ENCODE data around the gene FAM240A.

FAM240A gene

DNA sequence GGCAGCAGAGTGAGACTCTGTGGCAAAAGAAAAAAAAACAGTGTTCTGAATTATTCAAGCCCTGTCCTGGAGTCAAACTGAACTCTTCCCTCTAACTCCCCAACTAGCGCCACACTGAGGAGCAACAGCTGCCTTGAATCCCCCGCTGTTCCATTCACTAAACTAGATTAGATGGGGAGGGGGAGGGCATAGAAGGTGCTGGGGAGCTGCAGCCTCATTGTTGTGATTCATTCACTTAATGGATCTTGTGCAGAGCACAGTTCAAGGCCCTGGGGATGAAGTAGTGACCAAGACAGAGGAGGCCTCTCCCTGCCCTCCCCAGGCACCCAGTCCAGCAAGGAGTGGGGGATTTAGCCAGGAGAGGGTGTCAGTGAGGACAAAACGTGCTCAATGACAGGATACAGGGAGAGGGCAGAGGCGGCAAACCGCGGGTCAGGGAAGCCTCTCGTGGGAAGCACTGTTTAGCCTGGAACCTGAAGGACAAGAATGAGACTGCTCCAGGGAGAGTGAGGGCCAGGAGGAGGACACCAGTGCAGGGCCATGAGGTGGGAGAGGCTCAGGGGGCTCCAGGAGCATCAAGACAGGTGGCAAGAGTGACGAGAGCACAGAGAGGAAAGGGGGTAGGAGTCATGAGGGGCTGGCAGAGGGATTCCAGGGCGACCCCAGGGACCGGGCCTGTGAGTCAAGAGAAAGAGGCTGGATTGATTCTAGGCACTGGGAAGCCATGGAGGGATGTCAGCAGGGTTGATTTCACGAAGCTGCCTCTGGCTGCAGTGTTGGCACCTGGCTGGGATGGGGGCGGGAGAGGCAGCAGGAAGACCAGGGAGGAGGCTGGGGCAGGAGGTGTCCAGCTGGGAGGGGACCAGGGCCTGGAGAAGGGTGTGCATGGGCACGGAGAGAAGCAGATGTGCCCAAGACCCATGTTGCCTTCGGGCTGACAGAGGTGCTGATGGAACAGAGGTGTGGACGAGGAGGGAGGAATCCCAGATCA lies 49.7 kb downstream of the FAM240A start:
- Histone ChIP-seq H3K4me3 (ENCODE audit: low read length) (no peak overlapping the region), H3K27me3 (ENCODE audit: control insufficient read depth, insufficient read depth, low read length) (no peaks in the 10 kb centered on the region), H3K27ac (ENCODE audit: low read length) (no peak overlapping the region), H3K9me3 (ENCODE audit: control insufficient read depth, insufficient read depth, low read length) (no peaks in the 10 kb centered on the region), H3K36me3 (ENCODE audit: control insufficient read depth, insufficient read depth, low read length) (no peaks in the 10 kb centered on the region), H3K4me1 (ENCODE audit: control insufficient read depth, insufficient read depth, low read length) (peaks cover 16% of the 10 kb centered on the region)
- no CpG with 5 or more reads among the region's 15 CpGs for WGBS (ENCODE audit: insufficient coverage, insufficient read length)
- no peak for DNase-seq (ENCODE audit: low read depth, low spot score)

DNA sequence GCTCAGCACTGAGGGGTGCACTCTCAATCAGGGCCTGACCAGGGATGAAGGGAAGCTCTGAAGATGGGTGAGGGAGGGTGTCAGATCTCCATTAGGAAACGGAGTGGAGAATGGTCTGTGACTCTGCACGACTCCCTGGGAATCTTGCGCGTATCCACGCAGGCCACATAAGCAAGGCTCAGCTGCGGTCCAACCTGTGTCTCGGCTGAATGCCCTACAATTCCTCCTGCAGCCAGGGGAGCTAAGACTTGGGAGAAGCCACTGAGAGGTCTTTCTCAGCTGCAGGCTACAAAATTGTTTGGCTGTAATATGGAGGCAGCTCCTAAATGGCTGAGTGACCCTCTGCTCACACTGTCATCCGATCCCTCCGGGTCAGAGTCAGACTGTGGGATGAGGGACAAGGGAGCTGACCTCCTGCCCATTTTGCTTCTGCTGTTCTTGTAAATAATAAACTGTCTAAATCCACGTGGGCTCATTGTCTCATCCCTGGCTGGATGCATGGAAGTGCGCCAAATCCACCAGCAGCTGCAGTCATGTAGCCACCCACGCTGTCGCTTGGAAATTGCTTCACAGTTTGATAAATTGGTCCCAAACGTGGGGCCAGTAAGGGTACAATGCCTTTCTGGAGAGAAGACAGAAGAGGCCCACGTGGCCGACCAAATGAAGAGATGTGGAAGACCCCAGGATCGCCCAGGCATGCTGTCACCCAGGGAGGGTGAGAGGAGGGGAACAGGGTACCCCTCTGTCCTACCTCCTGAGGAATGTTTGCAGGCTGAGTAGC lies 50.6 kb downstream of the FAM240A start:
- no peak for DNase-seq (ENCODE audit: low read depth, low spot score)
- WGBS (ENCODE audit: insufficient coverage, insufficient read length) = no CpG with 5 or more reads among the region's 17 CpGs
- Histone ChIP-seq H3K27ac (ENCODE audit: low read length) (no peak overlapping the region), H3K4me3 (ENCODE audit: low read length) (no peak overlapping the region), H3K27me3 (ENCODE audit: control insufficient read depth, insufficient read depth, low read length) (no peaks in the 10 kb centered on the region), H3K36me3 (ENCODE audit: control insufficient read depth, insufficient read depth, low read length) (no peaks in the 10 kb centered on the region), H3K4me1 (ENCODE audit: control insufficient read depth, insufficient read depth, low read length) (peaks cover 16% of the 10 kb centered on the region), H3K9me3 (ENCODE audit: control insufficient read depth, insufficient read depth, low read length) (no peaks in the 10 kb centered on the region)

DNA sequence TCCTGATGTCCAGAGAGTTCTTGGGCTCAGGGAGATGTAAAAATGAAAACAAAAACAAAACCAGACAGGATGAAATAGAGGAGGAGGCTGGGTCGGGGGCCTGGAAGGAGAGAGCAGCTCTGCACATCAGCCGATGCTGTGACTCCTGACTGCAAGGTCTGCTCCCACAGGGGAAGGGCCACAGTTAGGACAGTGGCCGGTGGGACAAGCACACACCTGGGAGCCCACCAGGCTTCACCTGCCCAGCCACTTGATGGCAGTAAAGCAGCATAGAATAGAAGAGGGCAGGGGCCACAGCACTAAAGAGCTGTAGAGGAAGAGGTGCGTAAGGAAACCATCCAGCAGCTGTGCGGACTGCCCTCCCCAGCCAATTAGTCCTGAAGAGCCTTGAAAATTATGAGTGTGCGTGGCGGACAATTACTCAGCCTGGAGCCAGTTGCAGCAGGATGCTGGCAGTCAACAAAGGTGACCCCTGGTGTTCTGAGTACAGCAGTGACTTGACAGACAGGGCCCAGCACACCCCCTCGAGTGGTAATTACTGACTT lies 51.3 kb downstream of the FAM240A start:
- Histone ChIP-seq H3K27me3 (ENCODE audit: control insufficient read depth, insufficient read depth, low read length) (no peaks in the 10 kb centered on the region), H3K4me3 (ENCODE audit: low read length) (no peak overlapping the region), H3K4me1 (ENCODE audit: control insufficient read depth, insufficient read depth, low read length) (peaks cover 16% of the 10 kb centered on the region), H3K36me3 (ENCODE audit: control insufficient read depth, insufficient read depth, low read length) (no peaks in the 10 kb centered on the region), H3K9me3 (ENCODE audit: control insufficient read depth, insufficient read depth, low read length) (no peaks in the 10 kb centered on the region), H3K27ac (ENCODE audit: low read length) (no peak overlapping the region)
- no CpG with 5 or more reads among the region's 8 CpGs for WGBS (ENCODE audit: insufficient coverage, insufficient read length)
- DNase-seq (ENCODE audit: low read depth, low spot score) = no peak

DNA sequence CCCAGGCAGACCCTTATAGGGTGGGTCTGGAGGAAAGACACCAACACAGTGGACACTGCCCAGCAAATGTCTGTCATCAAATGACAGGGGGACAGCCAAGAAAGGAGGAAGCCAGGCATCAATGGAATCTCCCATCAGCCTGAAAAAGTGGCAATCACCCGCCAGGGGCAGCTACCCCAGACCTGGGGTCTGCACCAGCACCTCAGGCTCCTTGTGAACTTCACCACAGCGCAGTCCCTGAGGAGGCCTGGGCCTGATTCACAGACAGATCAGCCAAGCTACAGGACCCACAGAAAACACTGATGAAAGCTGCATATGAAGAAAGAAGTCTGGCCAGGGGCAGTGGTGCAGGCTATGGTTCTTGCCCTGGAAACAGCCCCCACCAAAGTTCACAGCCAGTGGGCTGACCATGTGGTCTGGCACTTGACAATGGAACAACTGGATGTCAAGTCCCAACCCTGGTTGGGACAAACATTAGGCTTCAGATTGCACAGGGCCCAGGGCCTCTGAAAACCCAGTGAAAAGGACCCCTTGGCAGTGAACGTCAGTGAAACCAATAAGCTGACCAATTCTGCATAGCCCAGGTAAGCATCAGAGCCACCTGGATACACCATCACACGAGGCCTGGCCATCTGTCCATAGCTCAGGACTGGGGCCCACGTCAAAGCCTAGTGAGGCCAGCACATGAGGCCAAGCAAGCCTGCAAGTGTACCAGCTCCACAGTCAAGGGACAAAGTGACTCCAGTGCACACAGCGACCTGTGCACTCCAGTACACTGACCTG lies 52.1 kb downstream of the FAM240A start:
- no peaks in the 10 kb centered on the region for H3K27me3 ChIP-seq (ENCODE audit: control insufficient read depth, insufficient read depth, low read length)
- no peak overlapping the region for H3K4me3 ChIP-seq (ENCODE audit: low read length)
- no CpG with 5 or more reads among the region's 6 CpGs for WGBS (ENCODE audit: insufficient coverage, insufficient read length)
- H3K27ac ChIP-seq (ENCODE audit: low read length) = no peak overlapping the region
- H3K9me3 ChIP-seq (ENCODE audit: control insufficient read depth, insufficient read depth, low read length) = no peaks in the 10 kb centered on the region
- no peaks in the 10 kb centered on the region for H3K36me3 ChIP-seq (ENCODE audit: control insufficient read depth, insufficient read depth, low read length)
- DNase-seq (ENCODE audit: low read depth, low spot score) = no peak
- H3K4me1 ChIP-seq (ENCODE audit: control insufficient read depth, insufficient read depth, low read length) = peaks cover 15% of the 10 kb centered on the region

DNA sequence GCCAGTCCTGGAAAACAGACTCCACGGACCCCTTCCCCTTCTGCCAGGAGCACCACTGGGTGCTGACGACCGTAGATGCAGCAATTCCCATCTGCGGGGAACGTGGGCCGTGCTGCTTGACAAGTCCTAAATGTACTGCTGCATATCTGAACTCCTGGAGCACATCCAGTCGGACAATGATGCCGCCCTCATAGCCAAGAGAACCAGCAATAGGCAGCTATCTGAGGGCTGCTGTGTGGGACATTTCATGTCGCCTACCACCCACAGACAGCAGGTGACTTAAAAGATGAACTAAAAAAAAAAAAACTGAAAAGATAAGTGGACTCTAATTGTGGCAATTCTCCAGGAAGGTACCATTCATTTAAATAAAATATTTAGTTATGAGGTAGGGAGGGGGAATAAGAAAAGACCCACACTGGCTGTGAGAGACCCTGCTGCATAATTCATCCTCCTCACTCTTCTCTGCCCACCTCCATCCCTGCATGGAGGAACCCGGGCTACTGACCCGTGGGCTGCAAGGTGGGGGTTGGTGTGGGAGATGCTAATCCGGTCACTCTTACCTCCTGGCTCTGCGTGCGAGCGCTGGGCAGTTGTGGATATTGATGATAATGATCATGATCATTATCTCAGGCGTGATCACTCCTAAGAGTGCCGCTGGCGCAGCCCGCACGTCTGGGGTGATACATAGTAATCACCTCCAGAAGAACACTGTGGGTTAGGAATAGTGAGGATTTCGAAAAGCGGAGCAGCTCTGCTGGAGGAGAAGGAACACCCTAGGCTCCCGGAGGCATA lies 52.8 kb downstream of the FAM240A start:
- no peak overlapping the region for H3K27ac ChIP-seq (ENCODE audit: low read length)
- DNase-seq (ENCODE audit: low read depth, low spot score) = no peak
- H3K27me3 ChIP-seq (ENCODE audit: control insufficient read depth, insufficient read depth, low read length) = no peaks in the 10 kb centered on the region
- no peaks in the 10 kb centered on the region for H3K9me3 ChIP-seq (ENCODE audit: control insufficient read depth, insufficient read depth, low read length)
- H3K4me3 ChIP-seq (ENCODE audit: low read length) = no peak overlapping the region
- WGBS (ENCODE audit: insufficient coverage, insufficient read length) = no CpG with 5 or more reads among the region's 23 CpGs
- no peaks in the 10 kb centered on the region for H3K36me3 ChIP-seq (ENCODE audit: control insufficient read depth, insufficient read depth, low read length)
- peaks cover 15% of the 10 kb centered on the region for H3K4me1 ChIP-seq (ENCODE audit: control insufficient read depth, insufficient read depth, low read length)

DNA sequence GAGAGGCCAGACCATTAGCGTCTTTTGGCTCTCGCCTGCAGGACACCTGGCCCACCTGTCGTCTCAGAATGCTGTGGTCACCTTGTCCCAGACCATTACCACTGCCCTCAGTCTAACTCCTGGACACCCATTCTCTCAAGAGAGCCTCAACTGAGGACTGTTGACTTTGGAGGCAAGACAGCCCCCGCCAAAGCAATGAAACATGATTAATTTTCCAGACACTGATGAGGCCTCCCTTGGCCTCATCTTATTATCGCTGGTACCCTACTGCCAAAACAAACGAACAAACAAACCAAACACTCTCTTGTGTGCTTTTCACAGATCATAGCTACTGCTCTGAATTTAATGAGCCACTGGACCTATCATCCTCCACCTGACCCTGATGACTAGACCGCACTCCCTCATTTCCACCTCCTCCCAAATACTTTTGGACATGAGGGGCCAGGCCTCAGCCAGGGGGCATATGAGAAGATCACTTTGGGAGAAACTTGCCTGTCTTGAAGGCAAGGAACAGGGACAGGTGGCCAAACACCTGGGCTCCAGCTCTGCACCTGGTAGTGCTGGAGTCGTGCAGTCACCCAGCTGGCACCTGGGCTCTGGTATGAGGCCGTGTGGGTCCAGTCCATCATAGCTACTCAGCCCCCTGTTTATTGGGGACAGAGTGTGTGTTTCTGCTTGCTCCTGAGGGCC lies 53.6 kb downstream of the FAM240A start:
- no CpG with 5 or more reads among the region's 9 CpGs for WGBS (ENCODE audit: insufficient coverage, insufficient read length)
- H3K9me3 ChIP-seq (ENCODE audit: control insufficient read depth, insufficient read depth, low read length) = no peaks in the 10 kb centered on the region
- H3K4me1 ChIP-seq (ENCODE audit: control insufficient read depth, insufficient read depth, low read length) = peaks cover 10% of the 10 kb centered on the region
- no peaks in the 10 kb centered on the region for H3K36me3 ChIP-seq (ENCODE audit: control insufficient read depth, insufficient read depth, low read length)
- DNase-seq (ENCODE audit: low read depth, low spot score) = no peak
- no peak overlapping the region for H3K4me3 ChIP-seq (ENCODE audit: low read length)
- H3K27me3 ChIP-seq (ENCODE audit: control insufficient read depth, insufficient read depth, low read length) = no peaks in the 10 kb centered on the region
- no peak overlapping the region for H3K27ac ChIP-seq (ENCODE audit: low read length)

DNA sequence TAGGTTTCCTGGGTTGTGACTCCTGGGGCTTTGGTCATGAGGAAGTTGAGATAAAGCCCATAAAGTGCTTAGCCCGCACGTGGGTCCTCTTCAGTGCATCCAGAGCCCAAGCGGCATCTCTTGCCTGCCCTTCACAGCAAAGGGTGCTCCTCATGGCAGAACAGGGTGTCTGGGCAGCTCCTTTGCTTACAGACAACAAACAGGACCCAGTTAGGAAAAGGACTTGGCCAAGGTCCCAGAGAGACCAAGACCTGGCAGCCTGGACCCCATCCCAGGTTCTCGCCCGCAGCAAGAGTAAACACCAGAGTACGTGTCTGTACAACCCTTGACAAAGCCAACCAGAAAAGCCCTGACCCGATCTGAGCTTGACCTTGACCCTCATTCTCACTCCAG lies 54.1 kb downstream of the FAM240A start:
- WGBS (ENCODE audit: insufficient coverage, insufficient read length) = no CpG with 5 or more reads among the region's 7 CpGs
- no peak for DNase-seq (ENCODE audit: low read depth, low spot score)
- no peak overlapping the region for H3K27ac ChIP-seq (ENCODE audit: low read length)

DNA sequence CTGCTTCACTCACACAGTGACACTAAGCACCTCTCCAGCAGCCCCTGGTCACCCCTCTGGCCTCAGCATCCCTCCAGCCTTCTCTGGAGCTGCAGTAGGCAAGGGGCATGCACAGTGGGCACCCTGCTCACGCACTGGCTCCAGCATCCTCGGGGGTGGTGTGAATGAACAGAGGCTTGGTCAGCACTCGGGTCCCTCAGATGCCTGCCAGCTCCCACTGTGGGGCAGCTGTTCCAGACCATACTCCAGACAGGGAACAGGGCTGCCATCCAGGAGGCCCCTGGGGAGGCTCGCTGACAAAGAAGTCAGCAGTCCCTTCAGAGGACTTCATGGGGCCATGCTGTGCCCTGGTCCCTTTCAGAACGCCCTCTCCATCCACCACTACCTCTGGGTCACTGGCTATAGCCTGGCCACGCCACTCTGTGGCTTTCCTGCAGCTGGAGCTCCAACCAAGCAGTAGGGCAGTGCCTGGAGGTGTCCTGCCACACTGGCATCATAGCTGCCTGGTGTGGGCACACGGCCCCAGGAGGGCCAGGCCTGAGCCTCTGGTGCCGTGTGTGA lies 54.8 kb downstream of the FAM240A start:
- Histone ChIP-seq H3K36me3 (ENCODE audit: control insufficient read depth, insufficient read depth, low read length) (no peaks in the 10 kb centered on the region), H3K27me3 (ENCODE audit: control insufficient read depth, insufficient read depth, low read length) (no peaks in the 10 kb centered on the region), H3K4me3 (ENCODE audit: low read length) (no peak overlapping the region), H3K4me1 (ENCODE audit: control insufficient read depth, insufficient read depth, low read length) (peaks cover 3% of the 10 kb centered on the region), H3K27ac (ENCODE audit: low read length) (no peak overlapping the region), H3K9me3 (ENCODE audit: control insufficient read depth, insufficient read depth, low read length) (no peaks in the 10 kb centered on the region)
- no peak for DNase-seq (ENCODE audit: low read depth, low spot score)
- no CpG with 5 or more reads among the region's 8 CpGs for WGBS (ENCODE audit: insufficient coverage, insufficient read length)

More for the DNA sequence above, 54.1 kb downstream of the FAM240A start:
- H3K4me1 ChIP-seq (ENCODE audit: control insufficient read depth, insufficient read depth, low read length) = peaks cover 6% of the 10 kb centered on the region
- H3K36me3 ChIP-seq (ENCODE audit: control insufficient read depth, insufficient read depth, low read length) = no peaks in the 10 kb centered on the region
- H3K9me3 ChIP-seq (ENCODE audit: control insufficient read depth, insufficient read depth, low read length) = no peaks in the 10 kb centered on the region
- H3K27me3 ChIP-seq (ENCODE audit: control insufficient read depth, insufficient read depth, low read length) = no peaks in the 10 kb centered on the region
- H3K4me3 ChIP-seq (ENCODE audit: low read length) = no peak overlapping the region

DNA sequence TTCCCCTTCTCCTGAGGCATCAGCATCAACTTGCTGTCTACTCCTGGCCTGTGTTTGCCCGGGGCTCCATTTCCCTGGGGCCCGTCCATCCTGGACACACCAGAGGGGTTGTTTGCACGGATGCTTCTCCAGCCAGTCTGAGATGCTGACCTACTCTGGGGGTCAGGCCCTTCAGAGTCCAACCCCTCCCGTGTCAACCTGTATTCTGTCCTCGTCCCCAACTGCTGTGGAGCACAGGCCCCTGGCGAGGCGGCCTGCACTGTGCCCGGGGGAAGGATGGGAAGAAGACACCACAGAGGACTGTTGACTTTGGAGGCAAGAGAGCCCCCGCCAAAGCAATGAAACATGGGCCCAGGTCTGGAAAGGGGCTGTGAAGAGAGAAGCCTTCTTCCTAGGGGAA lies 55.3 kb downstream of the FAM240A start:
- DNase-seq (ENCODE audit: low read depth, low spot score) = no peak
- H3K36me3 ChIP-seq (ENCODE audit: control insufficient read depth, insufficient read depth, low read length) = no peaks in the 10 kb centered on the region
- no peaks in the 10 kb centered on the region for H3K27me3 ChIP-seq (ENCODE audit: control insufficient read depth, insufficient read depth, low read length)
- no peaks in the 10 kb centered on the region for H3K9me3 ChIP-seq (ENCODE audit: control insufficient read depth, insufficient read depth, low read length)
- no peak overlapping the region for H3K27ac ChIP-seq (ENCODE audit: low read length)
- WGBS (ENCODE audit: insufficient coverage, insufficient read length) = no CpG with 5 or more reads among the region's 9 CpGs
- H3K4me3 ChIP-seq (ENCODE audit: low read length) = no peak overlapping the region
- H3K4me1 ChIP-seq (ENCODE audit: control insufficient read depth, insufficient read depth, low read length) = no peaks in the 10 kb centered on the region

Data from iPS DF 6.9 (cell line).